Trophoblast cell (in vitro differentiated cells and primary cell): ENCODE measurements around the gene MTPN.

Experiments
- DNase-seq, 2 donors: peaks; one replicate each; pipeline ENCODE4 v3.0.0-alpha.2; 2016
- H2AFZ ChIP-seq: 2 replicates; pipeline ENCODE4 v1.6.1; 2013; ENCODE audit warnings: low read length, moderate library complexity, mild to moderate bottlenecking; ENCODE audit not compliant: insufficient read depth, poor library complexity
- H2AK5ac ChIP-seq: 2 replicates; pipeline ENCODE4 v1.6.1; 2013; ENCODE audit warnings: mild to moderate bottlenecking, low read length
- H2BK120ac ChIP-seq: 2 replicates; pipeline ENCODE4 v1.6.1; 2013; ENCODE audit warnings: low read length, mild to moderate bottlenecking, moderate library complexity; ENCODE audit not compliant: insufficient read depth, poor library complexity
- H2BK12ac ChIP-seq: 2 replicates; pipeline ENCODE4 v1.6.1; 2013; ENCODE audit warnings: mild to moderate bottlenecking, low read length, moderate library complexity
- H2BK5ac ChIP-seq: 2 replicates; pipeline ENCODE4 v1.6.1; 2013; ENCODE audit warnings: low read length, low read depth, moderate library complexity, mild to moderate bottlenecking; ENCODE audit not compliant: poor library complexity
- H3K14ac ChIP-seq: 2 replicates; pipeline ENCODE4 v1.6.1; 2013; ENCODE audit warnings: mild to moderate bottlenecking, low read length
- H3K18ac ChIP-seq: 2 replicates; pipeline ENCODE4 v1.6.1; 2013; ENCODE audit warnings: mild to moderate bottlenecking, low read length
- H3K23ac ChIP-seq: 2 replicates; pipeline ENCODE4 v1.6.1; 2013; ENCODE audit warnings: low read length
- H3K27ac ChIP-seq: 2 replicates; pipeline ENCODE4 v1.5.1; 2013; ENCODE audit warnings: low read depth, mild to moderate bottlenecking, inconsistent platforms, low read length, moderate library complexity
- H3K27me3 ChIP-seq: 2 replicates; pipeline ENCODE4 v1.6.1; 2013; ENCODE audit warnings: inconsistent platforms, mild to moderate bottlenecking, low read length, moderate library complexity; ENCODE audit not compliant: insufficient read depth
- H3K36me3 ChIP-seq, 2 experiments: 1 replicate in 1 of 2; 2 replicates in 1 of 2; pipeline ENCODE4 v1.6.1; 2013; ENCODE audit warnings: low read length in 2 of 2, mild to moderate bottlenecking in 2 of 2, moderate library complexity in 1 of 2; ENCODE audit not compliant: insufficient read depth in 2 of 2, control insufficient read depth in 1 of 2
- H3K4ac ChIP-seq: 2 replicates; pipeline ENCODE4 v1.6.1; 2013; ENCODE audit warnings: low read depth, mild to moderate bottlenecking, low read length, moderate library complexity
- H3K4me1 ChIP-seq, 2 experiments: 1 replicate in 1 of 2; 2 replicates in 1 of 2; pipeline ENCODE4 v1.6.1; 2013; ENCODE audit warnings: low read length in 2 of 2, mild to moderate bottlenecking in 2 of 2, moderate library complexity in 1 of 2; ENCODE audit not compliant: insufficient read depth in 2 of 2, control insufficient read depth in 1 of 2
- H3K4me2 ChIP-seq: 2 replicates; pipeline ENCODE4 v1.6.1; 2013; ENCODE audit warnings: inconsistent platforms, mild to moderate bottlenecking, low read length, moderate library complexity
- H3K4me3 ChIP-seq: 2 replicates; pipeline ENCODE4 v1.5.1; 2013; ENCODE audit warnings: mild to moderate bottlenecking, low read depth, low read length, inconsistent platforms
- H3K79me1 ChIP-seq: one replicate; pipeline ENCODE4 v1.6.1; 2013; ENCODE audit warnings: low read length
- H3K79me2 ChIP-seq: 2 replicates; pipeline ENCODE4 v1.6.1; 2013; ENCODE audit warnings: low read length, mild to moderate bottlenecking; ENCODE audit not compliant: control insufficient read depth, insufficient read depth, poor library complexity
- H3K9ac ChIP-seq: 2 replicates; pipeline ENCODE4 v1.6.1; 2013; ENCODE audit warnings: mild to moderate bottlenecking, low read length
- H3K9me3 ChIP-seq: 2 replicates; pipeline ENCODE4 v1.6.1; 2013; ENCODE audit warnings: low read depth, mild to moderate bottlenecking, control low read depth, inconsistent platforms, low read length; ENCODE audit not compliant: insufficient read depth
- H4K12ac ChIP-seq: 2 replicates; pipeline ENCODE4 v1.6.1; 2013; ENCODE audit warnings: low read depth, mild to moderate bottlenecking, low read length, moderate library complexity
- H4K8ac ChIP-seq: 2 replicates; pipeline ENCODE4 v1.6.1; 2013; ENCODE audit warnings: low read depth, mild to moderate bottlenecking, low read length, moderate library complexity
- H4K91ac ChIP-seq: one replicate; pipeline ENCODE4 v1.6.1; 2013; ENCODE audit warnings: low read depth, mild to moderate bottlenecking, low read length, moderate library complexity
- WGBS: extraction: QIAGEN DNeasy Blood & Tissue Kit; methylation state at CpG from one replicate; pipeline ENCODE4 v1.1.7; 2013; ENCODE audit warnings: missing lambda C conversion rate; ENCODE audit not compliant: insufficient read length, insufficient coverage; ENCODE audit errors: extremely low coverage; 5-methylcytosine and 5-hydroxymethylcytosine counted together

MTPN gene

DNA sequence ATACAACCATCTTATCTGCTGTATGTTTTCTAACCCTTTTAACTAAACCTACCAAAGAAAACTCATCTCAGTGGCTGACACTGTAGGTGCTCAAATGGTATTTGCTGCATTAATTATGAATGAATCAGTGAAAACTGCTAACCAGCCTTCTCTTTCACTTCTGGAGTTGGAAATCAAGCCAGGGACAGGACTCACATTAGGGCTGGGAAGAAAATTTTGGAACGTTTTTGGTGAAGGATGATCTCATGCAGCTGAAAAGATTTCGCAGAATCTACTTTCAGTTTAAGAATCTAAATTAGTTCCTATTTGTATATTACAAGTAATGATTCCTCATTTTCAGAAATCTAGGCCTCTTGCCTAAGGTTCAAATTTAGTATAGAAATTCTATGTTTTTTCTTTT lies 12.9 kb downstream of the MTPN start:
- Histone ChIP-seq H4K91ac (no peak overlapping the region), H3K79me1 (no peaks in the 10 kb centered on the region), H2BK12ac (no peak overlapping the region), H2BK120ac (no peak overlapping the region), H2AK5ac (no peak overlapping the region), H3K9ac (no peak overlapping the region), H4K8ac (no peak overlapping the region), H3K14ac (no peak overlapping the region), H3K4me3 (no peak overlapping the region), H3K4me1 (no peaks in the 10 kb centered on the region), H3K36me3 (no peaks in the 10 kb centered on the region), H3K4ac (no peak overlapping the region), H3K18ac (no peak overlapping the region), H3K9me3 (no peaks in the 10 kb centered on the region), H3K27ac (no peak overlapping the region), H3K79me2 (no peaks in the 10 kb centered on the region), H4K12ac (no peak overlapping the region), H2AFZ (no peak overlapping the region), H3K27me3 (no peaks in the 10 kb centered on the region), H3K23ac (no peak overlapping the region), H2BK5ac (no peak overlapping the region), H3K4me2 (no peak overlapping the region)
- no CpG with 5 or more reads among the region's 2 CpGs for whole genome bisulfite sequencing
- DNase-seq = no peak

DNA sequence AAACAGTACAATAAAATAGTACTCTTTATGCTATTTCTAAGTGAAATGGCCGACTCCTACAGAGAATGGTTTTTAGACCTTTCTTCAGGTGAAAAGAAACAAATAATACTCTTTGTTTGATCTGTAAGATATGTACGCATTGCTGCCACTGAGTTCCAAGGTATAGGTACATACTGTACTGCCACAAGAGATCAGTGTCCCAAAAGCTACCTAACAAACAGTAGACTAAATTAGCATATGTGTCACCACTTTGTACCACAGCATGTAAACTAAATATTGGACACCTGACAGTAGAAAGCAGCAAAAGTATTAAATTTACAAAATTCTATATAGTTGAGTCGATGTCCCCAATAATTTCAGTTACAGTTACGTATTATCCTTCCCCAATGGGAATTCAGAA lies 14.4 kb downstream of the MTPN start:
- Histone ChIP-seq H3K79me2 (no peaks in the 10 kb centered on the region), H3K27ac (no peak overlapping the region), H3K79me1 (no peaks in the 10 kb centered on the region), H3K18ac (no peak overlapping the region), H3K27me3 (no peaks in the 10 kb centered on the region), H2BK5ac (no peak overlapping the region), H3K4me1 (no peaks in the 10 kb centered on the region), H3K14ac (no peak overlapping the region), H4K91ac (no peak overlapping the region), H3K4me3 (no peak overlapping the region), H2BK120ac (no peak overlapping the region), H4K12ac (no peak overlapping the region), H2AK5ac (no peak overlapping the region), H3K9me3 (no peaks in the 10 kb centered on the region), H3K4me2 (no peak overlapping the region), H3K36me3 (no peaks in the 10 kb centered on the region), H2BK12ac (no peak overlapping the region), H3K23ac (no peak overlapping the region), H2AFZ (no peak overlapping the region), H3K4ac (no peak overlapping the region), H4K8ac (no peak overlapping the region), H3K9ac (no peak overlapping the region)
- no CpG with 5 or more reads among the region's 4 CpGs for WGBS
- no peak for DNase-seq

DNA sequence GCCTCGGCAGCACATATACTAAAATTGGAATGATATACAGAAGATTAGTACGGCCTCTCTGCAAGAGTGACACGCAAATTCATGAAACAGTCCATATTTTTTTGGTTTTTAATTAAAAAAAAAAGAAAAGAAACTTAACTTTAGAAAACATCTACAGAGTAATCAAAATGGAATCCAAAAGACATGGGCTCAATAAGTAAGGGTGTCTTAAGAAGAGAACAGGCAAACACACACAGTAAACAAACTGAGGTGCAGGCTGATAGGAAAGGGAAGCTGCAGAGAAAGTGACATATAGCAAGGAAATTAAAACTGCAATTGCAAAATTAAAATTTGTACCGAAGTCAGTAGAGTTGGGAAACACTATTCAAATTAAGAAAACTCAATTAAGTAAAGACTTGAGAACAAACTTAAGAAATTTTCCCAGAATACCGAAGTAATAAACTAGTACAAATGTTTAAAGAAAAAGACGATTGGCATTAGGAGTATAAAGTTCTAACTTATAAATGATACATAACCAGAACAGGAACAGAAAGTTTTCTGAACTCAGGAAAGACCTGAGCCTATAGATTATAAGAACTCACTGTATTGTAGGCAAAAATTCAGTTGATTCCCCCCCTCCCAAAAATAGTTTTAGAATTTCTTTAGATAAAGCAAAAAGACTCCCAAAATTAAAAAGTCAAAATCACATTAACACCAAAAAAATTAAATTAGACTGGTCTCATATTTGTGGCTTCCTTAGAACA lies 16.3 kb downstream of the MTPN start:
- Histone ChIP-seq H3K27me3 (no peaks in the 10 kb centered on the region), H3K27ac (no peak overlapping the region), H3K9me3 (no peaks in the 10 kb centered on the region), H4K91ac (no peak overlapping the region), H2BK12ac (no peak overlapping the region), H2BK5ac (no peak overlapping the region), H2AFZ (no peak overlapping the region), H2AK5ac (no peak overlapping the region), H4K8ac (no peak overlapping the region), H3K23ac (no peak overlapping the region), H3K14ac (no peak overlapping the region), H3K36me3 (no peaks in the 10 kb centered on the region), H4K12ac (no peak overlapping the region), H3K18ac (no peak overlapping the region), H3K4ac (no peak overlapping the region), H3K4me1 (no peaks in the 10 kb centered on the region), H3K79me2 (no peaks in the 10 kb centered on the region), H3K9ac (no peak overlapping the region), H3K4me3 (no peak overlapping the region), H2BK120ac (no peak overlapping the region), H3K79me1 (no peaks in the 10 kb centered on the region), H3K4me2 (no peak overlapping the region)
- DNase-seq = no peak
- no CpG with 5 or more reads among the region's 6 CpGs for WGBS

DNA sequence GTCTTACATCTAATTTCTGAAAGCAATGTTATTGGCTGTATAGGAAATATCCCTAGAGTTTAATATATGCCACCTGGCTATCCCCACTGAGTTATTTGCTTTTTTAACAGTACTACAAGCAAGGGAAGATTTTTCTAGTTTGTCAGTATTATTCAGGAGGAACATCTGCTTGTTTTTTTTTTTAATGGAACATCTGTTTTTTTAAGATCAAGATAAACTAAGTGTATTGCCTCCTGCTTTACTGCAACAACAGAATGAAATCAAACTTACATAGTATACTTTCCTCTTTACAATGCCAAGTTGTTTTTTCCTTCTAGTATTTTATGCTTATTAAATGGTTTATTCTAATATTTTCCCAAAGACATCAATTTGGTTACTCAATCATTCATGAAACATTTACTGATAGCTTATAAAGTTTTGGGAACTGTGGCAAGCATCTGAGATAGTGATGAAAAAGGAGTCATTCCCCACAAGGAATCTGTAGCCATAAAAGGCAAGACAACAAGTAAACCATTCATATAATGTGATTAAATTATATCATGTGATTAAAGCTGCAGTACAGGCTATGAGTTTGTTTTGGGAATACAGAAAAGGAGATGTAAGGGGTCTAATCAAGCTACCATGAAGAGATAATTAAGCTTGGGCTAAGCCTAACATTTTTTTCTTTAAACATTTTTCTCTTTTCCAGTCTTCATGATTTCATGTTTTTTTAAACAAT lies 17.4 kb downstream of the MTPN start:
- Histone ChIP-seq H4K8ac (no peak overlapping the region), H2BK5ac (no peak overlapping the region), H3K79me2 (no peaks in the 10 kb centered on the region), H3K14ac (no peak overlapping the region), H3K4me1 (no peaks in the 10 kb centered on the region), H4K12ac (no peak overlapping the region), H3K4ac (no peak overlapping the region), H3K79me1 (no peaks in the 10 kb centered on the region), H2BK120ac (no peak overlapping the region), H3K4me3 (no peak overlapping the region), H2AFZ (no peak overlapping the region), H3K18ac (no peak overlapping the region), H3K9ac (no peak overlapping the region), H2AK5ac (no peak overlapping the region), H3K23ac (no peak overlapping the region), H3K4me2 (no peak overlapping the region), H4K91ac (no peak overlapping the region), H3K9me3 (no peaks in the 10 kb centered on the region), H3K36me3 (no peaks in the 10 kb centered on the region), H2BK12ac (no peak overlapping the region), H3K27me3 (no peaks in the 10 kb centered on the region), H3K27ac (no peak overlapping the region)
- DNase-seq = no peak
